Measurements from ENCODE around the gene SLC41A3. TPM values are rescaled to one million over a fixed set of nuclear protein-coding genes. Genes with fewer than 3 reads are reported as not detected.
"Not testable (repeated sequence)": the region's sequence is repeated elsewhere in the genome, so short reads cannot be mapped to it uniquely, and the experiment has no call there.

Gene SLC41A3
- total RNA-seq, 4 donors from 2014 or later: 31.0 to 62.7 (median 37.5) TPM

- WGBS, 2 donors (ENCODE audit: low coverage in 1 of 2): 79 to 85% methylated on average over 4 of the region's 4 CpGs
- no peaks in the 10 kb centered on the region for H3K9me3 ChIP-seq
- H3K4me1 ChIP-seq: no peaks in the 10 kb centered on the region
- ATAC-seq: no peak
- H3K4me3 ChIP-seq: no peak overlapping the region
- H3K36me3 ChIP-seq: peaks cover 0 to 29% of the 10 kb centered on the region in 2 donors
- H3K27me3 ChIP-seq: no peaks in the 10 kb centered on the region
- TF ChIP-seq POLR2A (IDR thresholded peaks at IDR 0.05) (no peak), EP300 (IDR thresholded peaks at IDR 0.05) (no peak)
- H3K27ac ChIP-seq: no peak overlapping the region
Observed at GRCh38 chr3:126040386-126040785, 43.5 kb downstream of the SLC41A3 start.

GRCh38 chr3:126039870-126040269 is 44.1 kb downstream of the SLC41A3 start:
- Histone ChIP-seq H3K27ac (no peak overlapping the region), H3K27me3 (no peaks in the 10 kb centered on the region), H3K36me3 (peaks cover 0 to 35% of the 10 kb centered on the region in 2 donors), H3K9me3 (no peaks in the 10 kb centered on the region), H3K4me3 (no peak overlapping the region), H3K4me1 (no peaks in the 10 kb centered on the region)
- no peak for TF ChIP-seq POLR2A (IDR thresholded peaks at IDR 0.05)
- no peak for TF ChIP-seq CTCF (IDR thresholded peaks at IDR 0.05)
- TF ChIP-seq EP300 (IDR thresholded peaks at IDR 0.05): no peak
- 64 to 73% methylated on average over 2 of the region's 2 CpGs for WGBS, 2 donors (ENCODE audit: low coverage in 1 of 2)
- no peak for ATAC-seq

GRCh38 chr3:126038791-126039190 is 45.1 kb downstream of the SLC41A3 start:
- not testable (repeated sequence) for H3K27me3 ChIP-seq, H3K9me3 ChIP-seq, H3K4me3 ChIP-seq, ATAC-seq, H3K4me1 ChIP-seq, H3K27ac ChIP-seq
- H3K36me3 ChIP-seq: peaks cover 0 to 44% of the 10 kb centered on the region in 2 donors
- WGBS, 2 donors (ENCODE audit: low coverage in 1 of 2): 66 to 89% methylated on average over 2 of the region's 2 CpGs

GRCh38 chr3:126036056-126036549 is 47.8 kb downstream of the SLC41A3 start:
- no peak overlapping the region for H3K27ac ChIP-seq
- H3K36me3 ChIP-seq: peaks cover 0 to 63% of the 10 kb centered on the region in 2 donors

GRCh38 chr3:126035362-126036050 is 48.4 kb downstream of the SLC41A3 start:
- H3K27me3 ChIP-seq: no peaks in the 10 kb centered on the region
- 86 to 98% methylated on average over 6 to 11 of the region's 12 CpGs for WGBS, 2 donors (ENCODE audit: low coverage in 1 of 2)

More at GRCh38 chr3:126036056-126036549, 47.8 kb downstream of the SLC41A3 start:
- no peaks in the 10 kb centered on the region for H3K9me3 ChIP-seq
- no peak overlapping the region for H3K4me3 ChIP-seq
- no peak for ATAC-seq
- H3K27me3 ChIP-seq: no peaks in the 10 kb centered on the region
- no peaks in the 10 kb centered on the region for H3K4me1 ChIP-seq
- 94 to 99% methylated on average over 3 to 8 of the region's 10 CpGs for WGBS, 2 donors (ENCODE audit: low coverage in 1 of 2)
- TF ChIP-seq CTCF (IDR thresholded peaks at IDR 0.05): no peak
- no peak for TF ChIP-seq POLR2A (IDR thresholded peaks at IDR 0.05)
- no peak for TF ChIP-seq POLR2AphosphoS5 (IDR thresholded peaks at IDR 0.05)
- no peak for TF ChIP-seq EP300 (IDR thresholded peaks at IDR 0.05)

More at GRCh38 chr3:126035362-126036050, 48.4 kb downstream of the SLC41A3 start:
- Histone ChIP-seq H3K4me1 (no peaks in the 10 kb centered on the region), H3K9me3 (no peaks in the 10 kb centered on the region), H3K36me3 (peaks cover 0 to 63% of the 10 kb centered on the region in 2 donors), H3K4me3 (no peak overlapping the region), H3K27ac (no peak overlapping the region)
- no peak for ATAC-seq
- TF ChIP-seq CTCF (IDR thresholded peaks at IDR 0.05) (no peak), POLR2AphosphoS5 (IDR thresholded peaks at IDR 0.05) (no peak), EP300 (IDR thresholded peaks at IDR 0.05) (no peak), POLR2A (IDR thresholded peaks at IDR 0.05) (no peak)

Measured in gastroesophageal sphincter (tissue), 4 donors.